Vagina (tissue), 2 donors: ENCODE measurements around the gene SUMF2. TPM values are rescaled to one million over a fixed set of nuclear protein-coding genes. Genes with fewer than 3 reads are reported as not detected.
A peak's percentile ranks its signal among the peaks of the same experiment; 100 is the strongest.
"Not testable (repeated sequence)": the region's sequence is repeated elsewhere in the genome, so short reads cannot be mapped to it uniquely, and the experiment has no call there.

Experiments used
- DNase-seq, 2 donors: peaks; one replicate each; pipeline ENCODE4 v3.0.0-alpha.2; 2017; ENCODE audit errors: extremely low spot score in 2 of 2
- H3K27ac ChIP-seq: fragments of 200-600 bp; sonication (generic); one replicate; pipeline ENCODE4 v1.5.1; 2019
- H3K27me3 ChIP-seq: fragments of 200-600 bp; sonication (generic); one replicate; pipeline ENCODE4 v1.5.1; 2019
- H3K36me3 ChIP-seq, 2 donors: fragments of 200-600 bp; sonication (generic); one replicate each; pipeline ENCODE4 v1.5.1; 2017 to 2019
- H3K4me1 ChIP-seq: fragments of 200-600 bp; sonication (generic); one replicate; pipeline ENCODE4 v1.5.1; 2019
- H3K4me3 ChIP-seq, 2 donors: fragments of 200-600 bp; sonication (generic); 1 replicate in 1 of 2; 2 replicates in 1 of 2; pipeline ENCODE4 v1.5.1; 2016 to 2019
- H3K9me3 ChIP-seq: fragments of 200-600 bp; sonication (generic); one replicate; pipeline ENCODE4 v1.5.1; 2019
- POLR2A ChIP-seq, 2 donors: fragments of 450-650 bp; IDR thresholded peaks; one replicate each; pipeline ENCODE4 v1.6.1; 2017; ENCODE audit warnings: antibody characterized with exemption in 2 of 2, mild to moderate bottlenecking in 2 of 2, moderate library complexity in 2 of 2
- POLR2AphosphoS5 ChIP-seq, 2 donors: sonication (generic); formaldehyde crosslinking; IDR thresholded peaks; one replicate each; pipeline ENCODE4 v1.9.0; 2017; ENCODE audit warnings: antibody characterized with exemption in 2 of 2, mild to moderate bottlenecking in 2 of 2, low read depth in 1 of 2; ENCODE audit not compliant: insufficient read depth in 1 of 2
- intact Hi-C: fragments of 100-400 bp; cut with DNase I; formaldehyde crosslinking; loops from one replicate; pipeline ENCODE4 v1.15.1; 2023
- total RNA-seq: library from RNA; depleted of rRNA; stranded (reverse); fragments of >200 nt; gene quantifications from one replicate; pipeline ENCODE4 v1.2.3, GENCODE V29; 2016
- TF ChIP-seq, protein P1 (sequence below), 3 experiments: fragments of 450-650 bp in 2 of 3; fragments of 200-600 bp in 1 of 3; sonication (generic) in 1 of 3; IDR thresholded peaks; one replicate each; pipeline ENCODE4 v1.5.1; 2017 to 2019; ENCODE audit warnings: antibody characterized with exemption in 3 of 3, mild to moderate bottlenecking in 2 of 3, moderate library complexity in 2 of 3

The SUMF2 gene
- total RNA-seq, 1 donor from 2014 or later = 88.4 TPM

DNA sequence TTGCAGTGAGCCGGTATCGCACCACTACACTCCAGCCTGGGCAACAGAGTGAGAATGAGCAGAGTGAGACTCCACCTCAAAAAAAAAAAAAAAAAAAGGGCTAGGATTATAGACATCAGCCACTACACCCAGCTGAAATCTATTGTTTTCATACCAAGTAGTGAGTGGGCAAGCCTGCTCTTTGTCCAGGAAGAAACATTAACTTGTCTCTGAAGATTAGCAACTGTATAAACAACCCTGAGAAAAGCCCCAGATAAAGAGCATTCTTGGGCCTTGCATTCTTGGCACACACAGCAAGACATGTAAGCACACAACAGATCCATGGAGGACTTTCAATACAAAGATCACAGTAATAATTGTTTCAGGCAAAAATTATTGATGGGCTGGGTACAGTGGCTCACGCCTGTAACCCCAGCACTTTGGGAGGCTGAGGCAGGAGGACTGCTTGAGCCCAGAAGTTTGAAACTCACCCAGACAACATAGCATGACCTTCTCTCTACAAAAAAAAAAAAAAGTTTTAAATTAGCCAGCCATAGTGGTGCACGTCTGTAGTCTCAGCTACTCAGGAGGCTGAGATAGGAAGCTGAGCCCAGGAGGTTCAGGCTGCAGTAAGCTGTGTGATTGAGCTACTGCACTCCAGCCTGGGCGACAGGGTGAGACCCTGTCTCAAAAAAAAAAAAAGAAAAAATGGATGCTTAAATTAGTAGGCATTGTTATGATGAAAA is 17.2 kb upstream of the SUMF2 start:
- peaks cover 28% of the 10 kb centered on the region for H3K4me1 ChIP-seq
- no peaks in the 10 kb centered on the region for H3K27me3 ChIP-seq
- no peaks in the 10 kb centered on the region for H3K36me3 ChIP-seq
- no peak overlapping the region for H3K4me3 ChIP-seq
- H3K27ac ChIP-seq = peak overlapping the region; percentile 27
- no peak for DNase-seq
- no peaks in the 10 kb centered on the region for H3K9me3 ChIP-seq
- intact Hi-C loops = no loop called here
- TF ChIP-seq POLR2AphosphoS5 (IDR thresholded peaks at IDR 0.05; ENCODE audit: insufficient read depth in 1 of 2, low read depth in 1 of 2) = no peak
- TF ChIP-seq, protein P1, sequence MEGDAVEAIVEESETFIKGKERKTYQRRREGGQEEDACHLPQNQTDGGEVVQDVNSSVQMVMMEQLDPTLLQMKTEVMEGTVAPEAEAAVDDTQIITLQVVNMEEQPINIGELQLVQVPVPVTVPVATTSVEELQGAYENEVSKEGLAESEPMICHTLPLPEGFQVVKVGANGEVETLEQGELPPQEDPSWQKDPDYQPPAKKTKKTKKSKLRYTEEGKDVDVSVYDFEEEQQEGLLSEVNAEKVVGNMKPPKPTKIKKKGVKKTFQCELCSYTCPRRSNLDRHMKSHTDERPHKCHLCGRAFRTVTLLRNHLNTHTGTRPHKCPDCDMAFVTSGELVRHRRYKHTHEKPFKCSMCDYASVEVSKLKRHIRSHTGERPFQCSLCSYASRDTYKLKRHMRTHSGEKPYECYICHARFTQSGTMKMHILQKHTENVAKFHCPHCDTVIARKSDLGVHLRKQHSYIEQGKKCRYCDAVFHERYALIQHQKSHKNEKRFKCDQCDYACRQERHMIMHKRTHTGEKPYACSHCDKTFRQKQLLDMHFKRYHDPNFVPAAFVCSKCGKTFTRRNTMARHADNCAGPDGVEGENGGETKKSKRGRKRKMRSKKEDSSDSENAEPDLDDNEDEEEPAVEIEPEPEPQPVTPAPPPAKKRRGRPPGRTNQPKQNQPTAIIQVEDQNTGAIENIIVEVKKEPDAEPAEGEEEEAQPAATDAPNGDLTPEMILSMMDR (IDR thresholded peaks at IDR 0.05) = no peak
- no peak for TF ChIP-seq POLR2A (IDR thresholded peaks at IDR 0.05)

DNA sequence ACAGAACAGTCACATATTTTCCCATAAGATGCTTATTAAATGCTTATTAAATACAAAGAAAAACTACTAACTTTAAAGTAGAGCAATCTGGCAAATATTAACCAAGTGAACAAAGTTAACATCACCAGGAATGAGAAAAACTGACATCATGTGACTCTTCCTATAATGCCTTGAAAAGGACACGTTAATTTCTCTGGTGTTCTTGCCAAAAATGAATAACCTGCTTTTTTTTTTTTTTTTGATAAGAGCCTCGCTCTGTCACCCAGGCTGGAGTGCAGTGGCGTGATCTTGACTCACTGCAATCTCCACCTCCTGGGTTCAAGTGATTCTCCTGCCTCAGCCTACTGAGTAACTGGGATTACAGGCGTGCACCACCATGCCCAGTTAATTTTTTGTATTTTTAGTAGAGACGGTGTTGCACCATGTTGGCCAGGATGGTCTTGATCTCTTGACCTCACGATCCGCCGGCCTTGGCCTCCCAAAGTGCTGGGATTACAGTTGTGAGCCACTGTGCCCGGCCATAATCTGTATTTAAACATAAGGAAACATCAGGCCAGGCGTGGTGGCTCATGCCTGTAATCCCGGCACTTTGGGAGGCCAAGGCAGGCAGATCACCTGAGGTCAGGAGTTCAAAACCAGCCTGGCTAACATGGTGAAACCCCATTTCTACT is 16.5 kb upstream of the SUMF2 start:
- not testable (repeated sequence) for H3K27ac ChIP-seq

DNA sequence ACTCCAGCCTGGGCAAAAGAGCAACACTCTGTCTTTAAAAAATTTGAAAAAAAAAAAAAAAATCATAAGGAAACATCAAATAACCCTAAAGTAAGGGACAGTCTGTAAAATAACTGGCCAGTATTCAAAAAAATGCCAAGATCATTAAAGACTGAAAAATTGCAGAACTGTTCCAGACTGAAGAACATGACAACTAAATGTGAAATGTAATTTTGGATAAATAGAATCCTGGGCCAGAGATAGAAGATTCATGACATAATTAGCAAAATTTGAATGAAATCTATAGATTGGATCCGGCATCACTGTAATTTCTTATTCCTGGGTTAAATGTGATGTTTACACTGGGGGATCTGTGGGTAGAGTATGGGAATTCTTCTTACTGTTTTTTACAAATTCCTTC is 15.8 kb upstream of the SUMF2 start:
- Histone ChIP-seq H3K9me3 (no peaks in the 10 kb centered on the region), H3K4me1 (peaks cover 40% of the 10 kb centered on the region), H3K27me3 (no peaks in the 10 kb centered on the region), H3K36me3 (peaks cover 0 to 2% of the 10 kb centered on the region in 2 donors), H3K4me3 (no peak overlapping the region), H3K27ac (no peak overlapping the region)
- TF ChIP-seq, protein P1 (IDR thresholded peaks at IDR 0.05) = no peak
- TF ChIP-seq POLR2A (IDR thresholded peaks at IDR 0.05) (no peak), POLR2AphosphoS5 (IDR thresholded peaks at IDR 0.05; ENCODE audit: insufficient read depth in 1 of 2, low read depth in 1 of 2) (no peak)
- DNase-seq = no peak
- intact Hi-C loops = no loop called here

More for the DNA sequence above, 16.5 kb upstream of the SUMF2 start:
- intact Hi-C loops, H3K9me3 ChIP-seq, H3K36me3 ChIP-seq, H3K4me3 ChIP-seq, DNase-seq, H3K27me3 ChIP-seq: not testable (repeated sequence)
- H3K4me1 ChIP-seq = peaks cover 33% of the 10 kb centered on the region

DNA sequence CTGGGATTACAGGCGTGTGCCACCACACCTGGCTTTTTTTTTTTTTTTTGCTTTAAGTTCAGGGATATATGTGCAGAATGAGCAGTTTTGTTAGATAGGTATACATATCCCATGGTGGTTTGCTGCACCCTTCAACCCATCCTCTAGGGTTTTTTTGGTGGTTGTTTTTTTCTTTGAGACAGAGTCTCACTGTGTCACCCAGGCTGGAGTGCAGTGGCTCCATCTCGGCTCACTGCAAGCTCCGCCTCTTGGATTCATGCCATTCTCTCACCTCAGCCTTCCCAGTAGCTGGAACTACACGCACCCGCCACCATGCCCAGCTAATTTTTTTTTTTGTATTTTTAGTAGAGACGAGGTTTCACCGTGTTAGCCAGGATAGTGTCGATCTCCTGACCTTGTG is 15.3 kb upstream of the SUMF2 start:
- H3K4me3 ChIP-seq, H3K27ac ChIP-seq, H3K36me3 ChIP-seq, H3K9me3 ChIP-seq, DNase-seq, H3K27me3 ChIP-seq, intact Hi-C loops: not testable (repeated sequence)
- peaks cover 45% of the 10 kb centered on the region for H3K4me1 ChIP-seq

DNA sequence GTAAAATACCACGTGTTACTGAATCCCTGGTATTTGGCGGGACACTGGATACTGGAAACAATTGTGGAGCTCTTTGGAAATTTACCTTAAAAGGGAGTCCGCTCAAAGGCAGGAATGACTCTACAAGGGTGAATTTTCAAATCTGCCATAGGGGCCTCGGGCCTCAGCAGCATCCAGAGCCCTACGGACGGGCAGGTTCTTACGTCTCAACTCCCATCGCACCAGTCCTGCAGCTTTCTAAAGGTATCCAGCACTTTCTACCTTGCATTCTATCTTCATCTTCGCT is 13.1 kb upstream of the SUMF2 start:
- intact Hi-C loops = loop anchor here (5.0 kb wide), 1 partner anchor 684 kb away; the partner anchor contains the start of gene LANCL2
- Histone ChIP-seq H3K4me1 (peaks cover 51% of the 10 kb centered on the region), H3K4me3 (peak overlapping the region; percentile 59 to 89), H3K27me3 (no peaks in the 10 kb centered on the region), H3K9me3 (no peaks in the 10 kb centered on the region), H3K36me3 (peaks cover 0 to 20% of the 10 kb centered on the region in 2 donors), H3K27ac (peak overlapping the region; percentile 90)
- TF ChIP-seq, protein P1 (IDR thresholded peaks at IDR 0.05) = no peak
- TF ChIP-seq POLR2A (IDR thresholded peaks at IDR 0.05) (no peak), POLR2AphosphoS5 (IDR thresholded peaks at IDR 0.05; ENCODE audit: insufficient read depth in 1 of 2, low read depth in 1 of 2) (no peak)
- DNase-seq = no peak
